BE2C (cell line): ENCODE results near the gene GFOD2.
"Not testable (repeated sequence)": the region's sequence is repeated elsewhere in the genome, so short reads cannot be mapped to it uniquely, and the experiment has no call there.

Experiments used
- DNase-seq: peaks from one replicate; pipeline ENCODE4 v3.0.0-alpha.2; 2020
- H3K27me3 ChIP-seq: fragments of 250-450 bp; sonication (Bioruptor Pico); 2 replicates; pipeline ENCODE4 v1.5.1; 2020; ENCODE audit warnings: mild to moderate bottlenecking
- H3K36me3 ChIP-seq: fragments of 250-450 bp; sonication (Bioruptor Pico); 2 replicates; pipeline ENCODE4 v1.5.1; 2020; ENCODE audit warnings: mild to moderate bottlenecking
- H3K4me1 ChIP-seq: fragments of 250-450 bp; sonication (Bioruptor Pico); 2 replicates; pipeline ENCODE4 v1.5.1; 2020
- H3K4me3 ChIP-seq: 2 replicates; pipeline ENCODE4 v1.5.1; 2011; ENCODE audit warnings: low read depth, low read length
- H3K9me3 ChIP-seq: fragments of 250-450 bp; sonication (Bioruptor Pico); 2 replicates; pipeline ENCODE4 v1.5.1; 2020
- CTCF ChIP-seq: IDR thresholded peaks from 2 replicates; pipeline ENCODE4 v1.5.1; 2012; ENCODE audit warnings: mild to moderate bottlenecking, low read depth, low read length

GFOD2 gene

GRCh38 chr16:67761924-67762323 is 42.8 kb upstream of the GFOD2 start:
- TF ChIP-seq CTCF: no peak
- Histone ChIP-seq H3K4me3 (no peak overlapping the region), H3K27me3 (no peaks in the 10 kb centered on the region), H3K36me3 (no peaks in the 10 kb centered on the region; the same call in 1 of the 2 replicates), H3K4me1 (no peaks in the 10 kb centered on the region), H3K9me3 (no peaks in the 10 kb centered on the region)
- DNase-seq: no peak

GRCh38 chr16:67760956-67761230 is 41.8 kb upstream of the GFOD2 start:
- TF ChIP-seq CTCF: no peak

GRCh38 chr16:67760206-67760955 is 41.3 kb upstream of the GFOD2 start:
- no peaks in the 10 kb centered on the region; the same call in 1 of the 2 replicates for H3K36me3 ChIP-seq
- DNase-seq: no peak
- no peak for TF ChIP-seq CTCF

More at GRCh38 chr16:67760956-67761230, 41.8 kb upstream of the GFOD2 start:
- Histone ChIP-seq H3K4me1 (no peaks in the 10 kb centered on the region), H3K9me3 (no peaks in the 10 kb centered on the region), H3K36me3 (no peaks in the 10 kb centered on the region; the same call in 1 of the 2 replicates), H3K27me3 (no peaks in the 10 kb centered on the region), H3K4me3 (no peak overlapping the region)
- DNase-seq: no peak

GRCh38 chr16:67758966-67759365 is 39.9 kb upstream of the GFOD2 start:
- no peak for TF ChIP-seq CTCF

More at GRCh38 chr16:67760206-67760955, 41.3 kb upstream of the GFOD2 start:
- Histone ChIP-seq H3K4me1 (no peaks in the 10 kb centered on the region), H3K9me3 (no peaks in the 10 kb centered on the region), H3K4me3 (no peak overlapping the region), H3K27me3 (no peaks in the 10 kb centered on the region)

GRCh38 chr16:67758006-67758405 is 38.9 kb upstream of the GFOD2 start:
- Histone ChIP-seq H3K9me3 (no peaks in the 10 kb centered on the region), H3K4me3 (no peak overlapping the region), H3K27me3 (no peaks in the 10 kb centered on the region), H3K36me3 (no peaks in the 10 kb centered on the region; the same call in 1 of the 2 replicates), H3K4me1 (no peaks in the 10 kb centered on the region)
- no peak for DNase-seq
- no peak for TF ChIP-seq CTCF

More at GRCh38 chr16:67758966-67759365, 39.9 kb upstream of the GFOD2 start:
- Histone ChIP-seq H3K27me3 (no peaks in the 10 kb centered on the region), H3K4me3 (no peak overlapping the region), H3K9me3 (no peaks in the 10 kb centered on the region), H3K4me1 (no peaks in the 10 kb centered on the region), H3K36me3 (no peaks in the 10 kb centered on the region; the same call in 1 of the 2 replicates)
- DNase-seq: no peak

- Histone ChIP-seq H3K27me3 (no peaks in the 10 kb centered on the region), H3K36me3 (no peaks in the 10 kb centered on the region), H3K9me3 (no peaks in the 10 kb centered on the region), H3K4me1 (no peaks in the 10 kb centered on the region), H3K4me3 (no peak overlapping the region)
- TF ChIP-seq CTCF: no peak
- DNase-seq: no peak
Observed at GRCh38 chr16:67752641-67753040, 33.5 kb upstream of the GFOD2 start.

GRCh38 chr16:67751331-67751730 is 32.2 kb upstream of the GFOD2 start:
- not testable (repeated sequence) for H3K9me3 ChIP-seq, H3K4me3 ChIP-seq, DNase-seq, H3K36me3 ChIP-seq, H3K27me3 ChIP-seq, H3K4me1 ChIP-seq
